ENCODE measurements around the gene PCDHAC2.

PCDHAC2 gene

DNA sequence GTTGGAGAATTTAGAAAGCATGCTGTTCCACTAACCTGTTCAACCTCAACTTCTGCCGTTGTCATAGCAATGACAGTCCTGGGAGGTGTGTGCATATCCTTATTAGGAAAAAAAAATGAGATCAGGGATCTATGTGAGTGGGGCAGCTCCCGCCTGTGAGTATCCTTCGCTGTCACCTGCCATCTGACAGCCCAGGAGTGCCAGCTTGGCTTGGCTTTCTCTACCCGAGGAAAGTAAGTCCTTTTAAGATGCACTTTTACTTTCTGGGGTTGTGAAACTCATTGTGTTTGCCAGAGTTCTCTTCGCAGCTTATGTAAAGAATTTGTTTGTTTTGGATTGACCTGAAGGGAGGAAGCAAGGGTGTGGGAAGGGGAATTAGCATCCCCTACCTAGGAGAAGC lies 21.8 kb downstream of the PCDHAC2 start:
- DNase-seq (ENCODE audit: low read depth): no peak
- TF ChIP-seq, protein P1, sequence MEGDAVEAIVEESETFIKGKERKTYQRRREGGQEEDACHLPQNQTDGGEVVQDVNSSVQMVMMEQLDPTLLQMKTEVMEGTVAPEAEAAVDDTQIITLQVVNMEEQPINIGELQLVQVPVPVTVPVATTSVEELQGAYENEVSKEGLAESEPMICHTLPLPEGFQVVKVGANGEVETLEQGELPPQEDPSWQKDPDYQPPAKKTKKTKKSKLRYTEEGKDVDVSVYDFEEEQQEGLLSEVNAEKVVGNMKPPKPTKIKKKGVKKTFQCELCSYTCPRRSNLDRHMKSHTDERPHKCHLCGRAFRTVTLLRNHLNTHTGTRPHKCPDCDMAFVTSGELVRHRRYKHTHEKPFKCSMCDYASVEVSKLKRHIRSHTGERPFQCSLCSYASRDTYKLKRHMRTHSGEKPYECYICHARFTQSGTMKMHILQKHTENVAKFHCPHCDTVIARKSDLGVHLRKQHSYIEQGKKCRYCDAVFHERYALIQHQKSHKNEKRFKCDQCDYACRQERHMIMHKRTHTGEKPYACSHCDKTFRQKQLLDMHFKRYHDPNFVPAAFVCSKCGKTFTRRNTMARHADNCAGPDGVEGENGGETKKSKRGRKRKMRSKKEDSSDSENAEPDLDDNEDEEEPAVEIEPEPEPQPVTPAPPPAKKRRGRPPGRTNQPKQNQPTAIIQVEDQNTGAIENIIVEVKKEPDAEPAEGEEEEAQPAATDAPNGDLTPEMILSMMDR (IDR thresholded peaks at IDR 0.05; ENCODE audit: low read depth, low read length, missing control alignments): no peak
- H3K4me3 ChIP-seq (ENCODE audit: low read depth, low read length): no peak overlapping the region

DNA sequence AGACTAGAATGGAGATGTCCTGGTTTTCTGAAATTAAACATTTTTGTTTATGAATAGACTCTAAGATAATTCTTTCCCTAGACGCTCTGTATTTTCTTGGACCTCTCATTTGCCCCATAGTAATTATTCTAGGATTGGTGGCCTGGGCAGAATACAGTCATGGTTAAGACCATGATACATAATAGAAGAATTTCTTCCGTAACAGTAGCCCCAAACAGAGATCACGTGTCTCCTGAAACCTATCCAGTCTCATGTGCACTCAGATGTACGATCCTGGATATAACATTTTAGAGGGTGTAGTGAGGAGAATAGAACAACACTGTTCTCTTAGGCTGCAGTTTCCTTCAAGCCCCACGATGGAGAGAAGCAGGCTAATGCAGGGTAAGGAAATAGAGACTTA lies 22.3 kb downstream of the PCDHAC2 start:
- TF ChIP-seq, protein P1 (IDR thresholded peaks at IDR 0.05; ENCODE audit: low read depth, low read length, missing control alignments): no peak
- no peak for DNase-seq (ENCODE audit: low read depth)
- no peak overlapping the region for H3K4me3 ChIP-seq (ENCODE audit: low read depth, low read length)

DNA sequence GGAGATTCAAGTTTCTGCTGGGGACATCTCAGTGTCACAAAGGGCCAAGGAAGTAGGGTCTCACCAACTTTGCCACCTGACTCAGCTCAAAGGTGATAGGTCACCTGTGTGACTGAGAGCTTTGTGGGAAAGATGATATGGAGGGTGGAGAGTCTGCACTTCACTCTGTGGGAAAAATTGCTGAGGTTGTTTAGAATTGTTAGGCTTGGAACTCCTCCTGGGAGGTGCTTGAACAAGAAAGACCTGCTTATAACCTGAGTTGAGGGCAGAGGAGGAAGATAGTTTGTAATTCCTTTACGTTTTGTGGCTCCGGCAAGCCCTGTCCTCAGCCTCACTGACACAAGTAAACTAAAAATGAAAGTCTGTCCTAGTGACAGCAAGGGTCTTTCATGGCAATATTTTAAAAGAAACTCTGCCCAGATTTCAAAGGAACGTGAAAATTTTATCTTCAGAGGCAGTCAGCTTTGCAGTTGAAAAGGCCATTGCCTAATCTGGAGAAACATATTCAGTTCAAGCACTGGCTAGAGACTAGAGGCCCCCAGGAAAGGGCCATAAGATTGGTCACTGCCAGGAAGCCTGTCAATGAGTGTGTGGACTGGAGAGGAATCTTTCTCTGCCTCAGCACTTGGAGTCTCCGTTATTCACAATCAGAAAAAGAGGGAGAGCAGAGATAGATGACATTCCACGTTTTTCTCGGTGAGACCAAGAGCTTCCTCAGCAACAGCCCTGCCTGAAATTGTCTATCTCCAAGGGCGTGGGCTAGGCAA lies 23.2 kb downstream of the PCDHAC2 start:
- TF ChIP-seq, protein P1 (IDR thresholded peaks at IDR 0.05; ENCODE audit: low read depth, low read length, missing control alignments): no peak
- no peak for DNase-seq (ENCODE audit: low read depth)
- H3K4me3 ChIP-seq (ENCODE audit: low read depth, low read length): no peak overlapping the region

DNA sequence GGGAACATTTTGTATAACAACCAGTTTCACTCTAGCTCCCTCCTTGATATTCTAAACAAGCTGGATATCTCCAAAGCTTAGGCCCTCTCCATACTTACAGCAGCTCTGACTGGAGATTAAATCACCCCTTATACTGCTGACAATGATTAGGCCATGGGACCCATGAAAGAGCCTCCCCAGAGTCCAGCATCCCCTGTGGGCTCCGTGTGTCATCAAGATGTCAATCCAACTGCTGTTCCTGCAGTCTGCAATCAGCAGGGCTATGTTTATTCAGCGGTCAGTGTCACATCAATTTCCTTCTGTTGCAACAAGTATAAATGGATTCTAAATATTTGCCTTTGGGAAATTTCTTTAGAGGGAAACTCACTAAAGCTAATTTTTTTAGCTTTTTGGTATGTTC lies 26.6 kb downstream of the PCDHAC2 start:
- H3K4me3 ChIP-seq (ENCODE audit: low read depth, low read length): no peak overlapping the region
- TF ChIP-seq, protein P1 (IDR thresholded peaks at IDR 0.05; ENCODE audit: low read depth, low read length, missing control alignments): no peak
- no peak for DNase-seq (ENCODE audit: low read depth)

DNA sequence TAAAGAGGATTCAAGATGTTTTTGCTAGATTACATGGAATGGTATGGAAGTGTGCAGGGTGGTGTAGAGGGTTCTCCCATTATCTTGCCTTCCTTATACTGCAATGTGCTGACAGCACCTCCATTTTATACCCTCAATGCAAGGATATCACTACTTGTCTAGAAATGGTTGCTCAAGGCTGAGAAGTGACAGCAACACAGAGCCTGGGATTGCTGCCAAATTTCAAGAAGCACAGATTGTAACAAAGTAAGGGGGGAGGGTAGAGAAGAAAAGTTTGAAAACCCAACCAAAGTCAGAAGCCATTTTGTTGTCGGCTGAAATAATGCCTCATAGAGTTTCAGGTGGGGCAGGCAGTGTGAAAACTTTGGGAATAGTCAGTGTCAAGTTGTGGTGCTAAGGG lies 29.8 kb downstream of the PCDHAC2 start:
- TF ChIP-seq, protein P1 (IDR thresholded peaks at IDR 0.05; ENCODE audit: low read depth, low read length, missing control alignments): no peak
- no peak for DNase-seq (ENCODE audit: low read depth)
- no peak overlapping the region for H3K4me3 ChIP-seq (ENCODE audit: low read depth, low read length)

DNA sequence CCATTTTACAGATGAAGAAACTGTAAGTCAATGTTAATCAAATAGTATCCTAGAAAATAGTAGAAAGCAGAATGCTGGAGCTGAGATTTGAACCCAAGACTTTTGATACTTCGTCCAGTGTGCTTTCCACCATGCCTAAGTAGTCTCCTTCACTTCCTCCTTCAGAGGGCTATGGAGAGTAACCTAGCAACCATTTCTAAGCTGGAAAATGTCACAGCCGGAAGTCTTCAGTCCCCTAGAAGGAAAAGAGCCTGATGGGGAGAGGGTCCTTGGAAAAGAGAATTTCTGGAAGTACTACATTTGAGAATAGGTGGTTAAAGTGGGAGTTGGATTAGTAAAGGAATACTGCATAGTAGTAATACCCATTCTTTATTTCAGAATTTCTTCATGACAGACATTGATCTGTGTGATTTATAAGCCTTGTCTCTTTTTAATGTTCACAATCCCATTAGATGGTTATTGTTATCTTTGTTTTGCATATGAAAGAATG lies 32.7 kb downstream of the PCDHAC2 start:
- no peak for DNase-seq (ENCODE audit: low read depth)

More for the DNA sequence above, 32.7 kb downstream of the PCDHAC2 start:
- TF ChIP-seq, protein P1 (IDR thresholded peaks at IDR 0.05; ENCODE audit: low read depth, low read length, missing control alignments): no peak
- no peak overlapping the region for H3K4me3 ChIP-seq (ENCODE audit: low read depth, low read length)

Measured in GM12864 (cell line).